H1 (cell line): Measurements from ENCODE around the gene USH1G. TPM values are rescaled to one million over a fixed set of nuclear protein-coding genes. Genes with fewer than 3 reads are reported as not detected.
"Not testable (repeated sequence)": the region's sequence is repeated elsewhere in the genome, so short reads cannot be mapped to it uniquely, and the experiment has no call there.

ENCODE experiments used
- CTCF ChIA-PET: fragments of 300-600 bp; sonication (Branson Sonifier 250); formaldehyde crosslinking; loops from one replicate; lab custom pipeline; 2021; ENCODE audit not compliant: partially characterized antibody; lab: Charles Lee
- POLR2A ChIA-PET: fragments of 300-600 bp; sonication (Branson Sonifier 250); formaldehyde crosslinking; loops from one replicate; lab custom pipeline; 2021; ENCODE audit warnings: inconsistent platforms; ENCODE audit not compliant: partially characterized antibody; lab: Charles Lee
- DNase-seq, 2 experiments: peaks; one replicate each; pipeline versions ENCODE4 v3.0.0 to v3.0.0-alpha.2; 2010 to 2022; ENCODE audit warnings: low spot score in 2 of 2, low read depth in 1 of 2, mixed read lengths in 1 of 2
- FAIRE-seq: peaks from 2 replicates; lab custom pipeline; 2011; peaks lifted over from hg19 to GRCh38; lab: Jason Lieb, UNC
- H2AFZ ChIP-seq: 2 replicates; pipeline ENCODE4 v1.8.1; 2012; ENCODE audit warnings: low read length, inconsistent platforms
- H2AK5ac ChIP-seq: 2 replicates; pipeline ENCODE4 v1.6.1; 2013; ENCODE audit warnings: low read depth, low read length
- H2BK120ac ChIP-seq: replicated peaks from 2 replicates; pipeline ENCODE3; 2013; ENCODE audit warnings: low read depth, low read length, inconsistent platforms
- H2BK12ac ChIP-seq: 2 replicates; pipeline ENCODE4 v1.6.1; 2013; ENCODE audit warnings: low read depth, low read length
- H2BK15ac ChIP-seq: 2 replicates; pipeline ENCODE4 v1.6.1; 2013; ENCODE audit warnings: low read length
- H2BK20ac ChIP-seq: 2 replicates; pipeline ENCODE4 v1.6.1; 2013; ENCODE audit warnings: low read length
- H2BK5ac ChIP-seq: 2 replicates; pipeline ENCODE4 v1.6.1; 2013; ENCODE audit warnings: low read depth, low read length
- H3K14ac ChIP-seq: 2 replicates; pipeline ENCODE4 v1.6.1; 2013; ENCODE audit warnings: inconsistent platforms; ENCODE audit not compliant: insufficient read length
- H3K18ac ChIP-seq: 2 replicates; pipeline ENCODE4 v1.6.1; 2013; ENCODE audit warnings: low read length; ENCODE audit errors: extremely low read depth
- H3K23ac ChIP-seq: 2 replicates; pipeline ENCODE4 v1.6.1; 2013; ENCODE audit warnings: inconsistent platforms; ENCODE audit not compliant: insufficient read length
- H3K23me2 ChIP-seq: 2 replicates; pipeline ENCODE4 v1.6.1; 2013; ENCODE audit warnings: low read depth, low read length
- H3K27ac ChIP-seq: 2 replicates; pipeline ENCODE4 v1.6.1; 2011; ENCODE audit warnings: low read depth, low read length, inconsistent platforms
- H3K27me3 ChIP-seq, 4 experiments: replicated peaks in 1 of 4; 1 replicate in 1 of 4; 2 replicates in 3 of 4; pipeline versions ENCODE4 v1.6.1 to v1.8.1; 2011 to 2013; ENCODE audit warnings: low read length in 3 of 4, mild to moderate bottlenecking in 3 of 4, inconsistent platforms in 2 of 4, mixed read lengths in 2 of 4, moderate library complexity in 1 of 4; ENCODE audit not compliant: control insufficient read depth in 3 of 4, insufficient read depth in 3 of 4; ENCODE audit errors: extremely low read depth in 1 of 4
- H3K36me3 ChIP-seq, 4 experiments: 2 replicates each; pipeline versions ENCODE4 v1.6.1 to v1.8.1; 2011 to 2013; ENCODE audit warnings: mild to moderate bottlenecking in 4 of 4, low read length in 3 of 4, moderate library complexity in 2 of 4, control low read depth in 1 of 4, inconsistent platforms in 1 of 4; ENCODE audit not compliant: insufficient read depth in 4 of 4, control insufficient read depth in 2 of 4
- H3K4ac ChIP-seq: replicated peaks from 2 replicates; pipeline ENCODE3; 2013; ENCODE audit warnings: low read length, low read depth, mixed read lengths, inconsistent platforms; ENCODE audit not compliant: insufficient read length
- H3K4me1 ChIP-seq, 4 experiments: replicated peaks in 1 of 4; 1 replicate in 1 of 4; 2 replicates in 3 of 4; pipeline versions ENCODE4 v1.6.1 to v1.8.1; 2011 to 2013; ENCODE audit warnings: low read length in 3 of 4, inconsistent platforms in 2 of 4, mixed read lengths in 1 of 4; ENCODE audit not compliant: insufficient read depth in 4 of 4, control insufficient read depth in 3 of 4
- H3K4me2 ChIP-seq, 2 experiments: 2 replicates each; pipeline versions ENCODE4 v1.6.1 to v1.8.1; 2011 to 2013; ENCODE audit warnings: low read depth in 2 of 2, low read length in 2 of 2, control low read depth in 1 of 2, inconsistent platforms in 1 of 2, mild to moderate bottlenecking in 1 of 2; ENCODE audit not compliant: insufficient read depth in 1 of 2
- H3K4me3 ChIP-seq, 4 experiments: fragments of 200-600, 300-600 bp in 1 of 4; sonication (generic), shearing (Covaris generic), sonication (Bioruptor Twin) in 1 of 4; 2 replicates each; pipeline versions ENCODE4 v1.5.1 to v1.8.1; 2011 to 2016; ENCODE audit warnings: low read length in 4 of 4, low read depth in 3 of 4, control low read depth in 2 of 4, inconsistent platforms in 2 of 4, mild to moderate bottlenecking in 2 of 4, mixed read lengths in 1 of 4, moderate library complexity in 1 of 4; ENCODE audit not compliant: insufficient read depth in 2 of 4; ENCODE audit errors: extremely low read depth in 1 of 4
- H3K56ac ChIP-seq: replicated peaks from 2 replicates; pipeline ENCODE3; 2013; ENCODE audit warnings: low read depth, mild to moderate bottlenecking, mixed read lengths, low read length, inconsistent platforms; ENCODE audit not compliant: insufficient read length
- H3K79me1 ChIP-seq: 2 replicates; pipeline ENCODE4 v1.6.1; 2013; ENCODE audit warnings: low read depth, low read length, control low read depth
- H3K79me2 ChIP-seq, 2 experiments: 2 replicates each; pipeline versions ENCODE4 v1.6.1 to v1.8.1; 2012 to 2013; ENCODE audit warnings: low read length in 2 of 2, mild to moderate bottlenecking in 2 of 2, inconsistent platforms in 1 of 2; ENCODE audit not compliant: insufficient read depth in 2 of 2, control insufficient read depth in 1 of 2
- H3K9ac ChIP-seq, 4 experiments: replicated peaks in 1 of 4; 1 replicate in 1 of 4; 2 replicates in 3 of 4; pipeline versions ENCODE4 v1.6.1 to v1.8.1; 2011 to 2013; ENCODE audit warnings: low read depth in 3 of 4, low read length in 3 of 4, control low read depth in 2 of 4, mild to moderate bottlenecking in 2 of 4, moderate library complexity in 2 of 4, inconsistent platforms in 1 of 4; ENCODE audit errors: extremely low read depth in 1 of 4
- H3K9me3 ChIP-seq, 2 experiments: 2 replicates each; pipeline versions ENCODE4 v1.6.1 to v1.8.1; 2012 to 2013; ENCODE audit warnings: mild to moderate bottlenecking in 2 of 2, moderate library complexity in 2 of 2, control low read depth in 1 of 2, inconsistent platforms in 1 of 2, low read depth in 1 of 2, low read length in 1 of 2, mixed read lengths in 1 of 2; ENCODE audit not compliant: insufficient read depth in 2 of 2
- H4K20me1 ChIP-seq, 2 experiments: replicated peaks in 1 of 2; 2 replicates each; pipeline versions ENCODE3 to v1.8.1; 2011 to 2013; ENCODE audit warnings: inconsistent platforms in 2 of 2, low read length in 2 of 2, mild to moderate bottlenecking in 1 of 2; ENCODE audit not compliant: insufficient read depth in 2 of 2, control insufficient read depth in 1 of 2
- H4K5ac ChIP-seq: 2 replicates; pipeline ENCODE4 v1.6.1; 2013; ENCODE audit warnings: low read length, low read depth, mixed read lengths, inconsistent platforms; ENCODE audit not compliant: insufficient read length
- H4K8ac ChIP-seq: 2 replicates; pipeline ENCODE4 v1.8.0; 2013; ENCODE audit warnings: mild to moderate bottlenecking, moderate library complexity, low read length, inconsistent platforms; ENCODE audit not compliant: insufficient read depth; ENCODE audit errors: extremely low read depth
- H4K91ac ChIP-seq: replicated peaks from 2 replicates; pipeline ENCODE3; 2013; ENCODE audit warnings: low read length, mixed read lengths, inconsistent platforms; ENCODE audit not compliant: insufficient read length
- BACH1 ChIP-seq: IDR thresholded peaks from 2 replicates; pipeline ENCODE4 v1.6.1; 2012; ENCODE audit warnings: low read length, improper control_type of control experiment
- CEBPB ChIP-seq: IDR thresholded peaks from 2 replicates; pipeline ENCODE4 v1.6.1; 2012; ENCODE audit warnings: low read depth, low read length
- JUND ChIP-seq: IDR thresholded peaks from 2 replicates; pipeline ENCODE4 v1.6.1; 2011; ENCODE audit warnings: mild to moderate bottlenecking, improper control_type of control experiment, low read length
- SAP30 ChIP-seq: fragments of 300-600 bp; sonication (generic); IDR thresholded peaks from 2 replicates; pipeline ENCODE4 v1.7.1; 2012; ENCODE audit warnings: low read length, moderate library complexity, mild to moderate bottlenecking, inconsistent platforms; ENCODE audit not compliant: insufficient read depth, insufficient replicate concordance
- SIN3A ChIP-seq, 2 experiments: IDR thresholded peaks in 1 of 2; conservative IDR thresholded peaks in 1 of 2; 2 replicates each; pipeline ENCODE4 v1.6.1; 2011 to 2012; ENCODE audit warnings: low read length in 2 of 2, improper control_type of control experiment in 1 of 2, low read depth in 1 of 2, mild to moderate bottlenecking in 1 of 2
- SIRT6 ChIP-seq: IDR thresholded peaks from one replicate; pipeline ENCODE4 v1.7.1; 2012; ENCODE audit warnings: low read length, inconsistent platforms
- WGBS, 2 experiments: shearing (Covaris generic) in 1 of 2; methylation state at CpG; one replicate each; pipeline versions ENCODE4 v1.1.6 to v1.1.7; 2013 to 2015; ENCODE audit warnings: low lambda C conversion rate in 2 of 2, mixed read lengths in 2 of 2, inconsistent platforms in 1 of 2, low coverage in 1 of 2, missing lambda C conversion rate in 1 of 2; ENCODE audit not compliant: insufficient replicate concordance in 2 of 2, insufficient coverage in 1 of 2, insufficient read length in 1 of 2; ENCODE audit errors: extremely low coverage in 1 of 2, missing lambda C conversion rate in 1 of 2; 5-methylcytosine and 5-hydroxymethylcytosine counted together
- polyA plus RNA-seq, 7 experiments: library from polyadenylated mRNA; depleted of rRNA in 3 of 7; stranded (reverse) in 5 of 7; unstranded in 2 of 7; fragments of >200 nt in 5 of 7; fragments of 200-250 nt in 2 of 7; gene quantifications; 1 replicate in 5 of 7; 2 replicates in 1 of 7; 4 replicates in 1 of 7; pipeline versions ENCODE4 v1.2.1 to v1.2.3, GENCODE V29; 2011 to 2013; ENCODE audit warnings: missing spikeins in 2 of 7, mixed read lengths in 2 of 7
- total RNA-seq: library from RNA; stranded (reverse); fragmentation: NEBNext Ultra II Directional; extraction: Animal tissue kit (Norgen Biotek cat#: 25700); gene quantifications from 2 replicates; pipeline ENCODE4 v1.2.1, GENCODE V29; 2021

The USH1G gene
- total and polyA plus RNA-seq, 2 of the 8 experiments (the other 6 are each of a cell fraction or from before 2014, with no cell fraction given): 1.6 to 4.3 TPM

DNA sequence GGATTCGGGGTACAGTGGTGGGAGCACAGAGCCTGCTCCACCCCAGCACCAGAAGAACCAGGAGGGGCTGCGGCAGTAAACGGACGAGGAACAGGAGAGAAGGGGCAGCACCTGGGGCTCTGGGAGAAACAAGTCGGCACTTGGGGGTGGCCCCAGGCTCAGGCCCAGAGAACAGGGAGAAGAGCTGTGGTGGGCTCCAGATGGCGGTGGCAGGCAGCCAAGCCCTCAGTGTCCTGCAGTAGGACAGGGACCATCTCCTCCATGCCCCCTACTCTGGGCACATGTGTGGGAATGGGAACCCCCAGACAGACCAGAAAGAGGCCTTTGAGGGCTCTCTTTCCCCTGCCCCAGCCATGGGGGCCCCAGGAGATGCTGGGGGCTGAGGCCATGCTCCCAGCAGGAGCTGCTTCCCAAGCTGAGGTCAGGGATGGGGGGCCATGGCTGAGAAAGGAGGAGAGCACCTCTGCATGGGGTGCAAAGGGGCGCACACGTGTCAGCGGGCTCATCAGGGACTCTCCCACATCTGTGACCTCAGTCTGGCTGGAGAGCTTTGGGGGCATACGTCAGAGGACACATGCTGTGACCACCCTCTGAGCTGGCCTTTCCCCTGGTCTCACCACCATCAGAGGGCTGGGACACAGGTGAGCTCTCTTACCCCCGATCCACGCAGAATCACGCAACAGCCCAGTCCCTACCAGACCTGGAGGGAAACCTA, 6.8 kb downstream of the USH1G start (continued):
- TF ChIP-seq SIRT6 (no peak), JUND (no peak), CEBPB (no peak), SIN3A (conservative IDR thresholded peaks at IDR 0.05 in 1 of 2, IDR thresholded peaks at IDR 0.05 in 1 of 2; ENCODE audit: low read depth in 1 of 2, low read length in 2 of 2) (no peak), BACH1 (no peak), SAP30 (no peak)

GRCh38 chr17:74911423-74911822, 11.6 kb downstream of the USH1G start:
- FAIRE-seq, POLR2A ChIA-PET: not testable (repeated sequence)
- WGBS, 2 experiments: 83% methylated on average over 8 of the region's 8 CpGs; no CpG with 5 or more reads in 1 of the 2 experiments

More at GRCh38 chr17:74911423-74911822, 11.6 kb downstream of the USH1G start:
- CTCF ChIA-PET: interaction anchor here (1.0 to 49.9 kb wide), 4 partner anchors 10 to 49 kb away, joined by 3 to 1072 read pairs (median 4); no protein-coding TSS in a partner anchor
- not testable (repeated sequence) for H3K14ac ChIP-seq, H4K91ac ChIP-seq, H2AK5ac ChIP-seq, H3K9ac ChIP-seq, H3K27ac ChIP-seq, H3K23ac ChIP-seq, H2BK12ac ChIP-seq, H3K9me3 ChIP-seq, DNase-seq, H3K79me2 ChIP-seq, H3K18ac ChIP-seq, H3K79me1 ChIP-seq, H3K4me2 ChIP-seq, H3K23me2 ChIP-seq, H3K56ac ChIP-seq, H3K27me3 ChIP-seq, H2BK15ac ChIP-seq, H3K4ac ChIP-seq, H4K20me1 ChIP-seq, H2BK5ac ChIP-seq, H4K5ac ChIP-seq, H2BK20ac ChIP-seq, H3K4me3 ChIP-seq, H2AFZ ChIP-seq, H2BK120ac ChIP-seq, H3K36me3 ChIP-seq, H4K8ac ChIP-seq
- peaks cover 3 to 12% (median 8%) of the 10 kb centered on the region in 4 experiments; a peak in 4 of 7 replicates for H3K4me1 ChIP-seq
